Measurements from ENCODE around the gene SH2B2. TPM values are rescaled to one million over a fixed set of nuclear protein-coding genes. Genes with fewer than 3 reads are reported as not detected.

The SH2B2 gene
- total and polyA plus RNA-seq, 7 donors: 13.1 to 36.3 (median 27.3) TPM

DNA sequence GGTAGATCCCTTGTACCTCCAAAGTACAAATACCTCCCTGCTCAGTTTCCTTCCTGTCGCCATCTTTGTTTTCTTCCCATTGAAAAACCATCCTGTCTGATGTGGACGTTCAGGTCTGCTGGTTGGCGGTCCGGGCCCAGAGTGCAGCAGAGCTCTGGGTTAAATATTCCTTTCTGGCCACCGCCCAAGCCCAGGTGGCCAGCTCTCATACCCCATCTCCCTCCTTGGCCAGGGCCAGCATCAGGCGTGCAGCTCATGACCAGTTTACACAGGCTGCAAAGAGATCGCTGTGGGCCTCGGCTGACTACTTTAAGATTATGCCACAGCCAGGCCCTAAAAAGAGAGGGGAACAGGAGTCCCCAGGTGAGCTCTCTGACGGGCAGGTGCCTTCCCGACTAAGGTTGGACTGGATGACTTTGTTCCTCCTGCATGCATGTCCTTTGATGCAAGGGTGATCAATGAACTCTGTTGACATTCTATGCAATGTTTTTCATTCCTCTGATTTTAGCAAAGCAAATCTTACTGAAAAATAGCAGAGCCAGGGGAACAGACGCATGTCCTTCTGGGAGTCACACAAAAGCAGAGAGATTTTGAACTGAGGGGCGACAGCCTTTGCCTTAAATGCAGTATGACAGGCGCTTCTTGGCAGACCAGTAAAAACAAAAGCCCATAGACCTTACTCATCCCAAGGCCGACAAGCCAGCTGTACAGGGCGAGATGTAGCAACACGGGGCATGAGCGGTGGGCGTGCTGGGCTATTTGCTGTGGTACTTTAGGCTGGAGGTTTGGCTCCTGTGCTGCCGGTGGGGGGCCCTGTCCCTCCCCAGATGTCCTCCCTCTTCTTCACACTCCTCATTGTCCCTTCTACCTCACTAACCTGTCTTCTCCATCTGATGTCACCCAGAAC lies 33.3 kb upstream of the SH2B2 start:
- peak; percentile 7 to 50 (median 42) for ATAC-seq
- H3K4me1 ChIP-seq: no peaks in the 10 kb centered on the region
- H3K27me3 ChIP-seq (ENCODE audit: insufficient read depth in 3 of 3, low read length in 2 of 3): peaks cover 0 to 3% (median 0%) of the 10 kb centered on the region in 3 donors
- no peak overlapping the region for H3K4me3 ChIP-seq
- H3K9me3 ChIP-seq: no peaks in the 10 kb centered on the region
- intact Hi-C loops (cut with DNase I): no loop called here
- no peak overlapping the region for H3K27ac ChIP-seq
- WGBS, 3 donors: 55 to 64% (median 56%) methylated on average over 19 of the region's 19 CpGs
- TF ChIP-seq, protein P1, sequence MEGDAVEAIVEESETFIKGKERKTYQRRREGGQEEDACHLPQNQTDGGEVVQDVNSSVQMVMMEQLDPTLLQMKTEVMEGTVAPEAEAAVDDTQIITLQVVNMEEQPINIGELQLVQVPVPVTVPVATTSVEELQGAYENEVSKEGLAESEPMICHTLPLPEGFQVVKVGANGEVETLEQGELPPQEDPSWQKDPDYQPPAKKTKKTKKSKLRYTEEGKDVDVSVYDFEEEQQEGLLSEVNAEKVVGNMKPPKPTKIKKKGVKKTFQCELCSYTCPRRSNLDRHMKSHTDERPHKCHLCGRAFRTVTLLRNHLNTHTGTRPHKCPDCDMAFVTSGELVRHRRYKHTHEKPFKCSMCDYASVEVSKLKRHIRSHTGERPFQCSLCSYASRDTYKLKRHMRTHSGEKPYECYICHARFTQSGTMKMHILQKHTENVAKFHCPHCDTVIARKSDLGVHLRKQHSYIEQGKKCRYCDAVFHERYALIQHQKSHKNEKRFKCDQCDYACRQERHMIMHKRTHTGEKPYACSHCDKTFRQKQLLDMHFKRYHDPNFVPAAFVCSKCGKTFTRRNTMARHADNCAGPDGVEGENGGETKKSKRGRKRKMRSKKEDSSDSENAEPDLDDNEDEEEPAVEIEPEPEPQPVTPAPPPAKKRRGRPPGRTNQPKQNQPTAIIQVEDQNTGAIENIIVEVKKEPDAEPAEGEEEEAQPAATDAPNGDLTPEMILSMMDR (IDR thresholded peaks at IDR 0.05): no peak
- DNase-seq: no peak
- H3K36me3 ChIP-seq (ENCODE audit: insufficient read depth in 1 of 2, low read depth in 1 of 2): peaks cover 5 to 16% of the 10 kb centered on the region in 2 donors

DNA sequence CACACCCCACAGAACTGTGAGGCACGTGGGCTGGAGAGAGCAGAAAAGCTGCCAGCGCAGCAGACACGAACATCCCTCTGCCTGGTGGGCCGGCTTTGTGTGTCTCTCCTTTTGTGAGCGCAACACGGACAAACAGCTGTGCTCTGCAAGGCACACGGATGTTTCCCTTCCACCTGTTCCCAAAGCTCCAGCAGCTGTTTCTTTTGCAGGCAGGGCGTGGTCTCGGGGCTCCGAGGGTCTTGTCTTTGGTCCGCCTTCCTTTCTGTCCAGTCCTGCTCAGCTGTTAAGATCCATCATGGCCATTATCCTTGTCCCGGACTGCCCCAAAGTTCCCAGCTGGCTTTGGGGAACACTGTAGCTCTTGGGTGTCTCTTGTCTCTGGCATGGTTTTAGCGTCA lies 32.7 kb upstream of the SH2B2 start:
- 35 to 65% (median 46%) methylated on average over 13 of the region's 13 CpGs for WGBS, 3 donors
- Histone ChIP-seq H3K27ac (no peak overlapping the region), H3K4me1 (no peaks in the 10 kb centered on the region), H3K4me3 (no peak overlapping the region), H3K27me3 (ENCODE audit: insufficient read depth in 3 of 3, low read length in 2 of 3) (peaks cover 0 to 3% (median 0%) of the 10 kb centered on the region in 3 donors), H3K36me3 (ENCODE audit: insufficient read depth in 1 of 2, low read depth in 1 of 2) (peaks cover 2 to 13% of the 10 kb centered on the region in 2 donors), H3K9me3 (no peaks in the 10 kb centered on the region)
- TF ChIP-seq, protein P1 (IDR thresholded peaks at IDR 0.05): no peak
- no peak for DNase-seq
- intact Hi-C loops (cut with DNase I): no loop called here
- peak; percentile 23 to 43 (median 26) for ATAC-seq

DNA sequence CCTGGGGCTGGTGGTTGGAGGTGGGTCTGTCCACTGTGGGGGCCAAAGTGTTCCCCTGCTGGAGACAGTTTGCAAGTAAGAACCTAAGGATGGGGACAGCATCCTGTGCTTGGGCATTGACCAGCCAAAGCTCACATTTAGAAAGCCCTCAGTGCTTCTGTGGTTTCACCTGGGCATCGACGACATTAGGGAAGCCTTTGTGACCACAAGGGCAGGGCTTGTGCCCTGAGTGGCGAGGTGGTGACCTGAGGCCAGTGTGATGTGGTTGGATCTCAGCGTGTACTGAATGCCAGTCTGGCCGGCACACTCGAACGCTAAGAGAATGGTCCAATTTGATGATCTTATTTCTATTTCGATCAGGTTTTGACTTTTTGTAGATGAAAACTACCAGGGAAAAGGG lies 32.1 kb upstream of the SH2B2 start:
- Histone ChIP-seq H3K27me3 (ENCODE audit: insufficient read depth in 3 of 3, low read length in 2 of 3) (peaks cover 0 to 3% (median 0%) of the 10 kb centered on the region in 3 donors), H3K36me3 (ENCODE audit: insufficient read depth in 1 of 2, low read depth in 1 of 2) (peaks cover 0 to 8% of the 10 kb centered on the region in 2 donors), H3K4me3 (no peak overlapping the region), H3K4me1 (no peaks in the 10 kb centered on the region), H3K27ac (no peak overlapping the region), H3K9me3 (no peaks in the 10 kb centered on the region)
- 39 to 52% (median 46%) methylated on average over 8 of the region's 8 CpGs for WGBS, 3 donors
- DNase-seq (no peak), ATAC-seq (peak in 1 of 4 donors; percentile 22)
- intact Hi-C loops (cut with DNase I): no loop called here
- TF ChIP-seq, protein P1 (IDR thresholded peaks at IDR 0.05): no peak

DNA sequence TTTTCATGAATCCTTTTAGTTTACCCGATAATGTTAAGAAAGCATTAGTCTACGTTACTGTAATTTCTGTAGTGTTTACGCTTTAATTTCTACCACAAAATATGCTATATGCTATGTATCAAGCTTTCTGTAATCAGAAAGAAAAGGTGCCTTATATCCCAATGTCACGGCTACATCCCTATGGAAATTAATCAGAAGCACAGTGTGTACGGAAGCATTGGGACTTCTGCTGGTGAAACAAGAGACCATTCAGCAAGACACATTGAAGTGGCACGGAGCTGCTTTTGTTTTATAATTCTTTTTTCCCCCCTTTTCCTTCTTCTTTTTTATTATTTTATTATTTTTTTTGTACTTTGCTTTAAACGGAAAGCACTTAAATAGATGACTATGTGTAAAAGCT lies 31.2 kb upstream of the SH2B2 start:
- no peak overlapping the region for H3K27ac ChIP-seq
- TF ChIP-seq, protein P1 (IDR thresholded peaks at IDR 0.05): no peak
- intact Hi-C loops (cut with DNase I): no loop called here
- ATAC-seq: no peak
- 65 to 67% (median 66%) methylated on average over 7 of the region's 7 CpGs for WGBS, 3 donors
- no peaks in the 10 kb centered on the region for H3K4me1 ChIP-seq
- H3K4me3 ChIP-seq: no peak overlapping the region
- no peaks in the 10 kb centered on the region for H3K9me3 ChIP-seq
- no peaks in the 10 kb centered on the region for H3K36me3 ChIP-seq (ENCODE audit: insufficient read depth in 1 of 2, low read depth in 1 of 2)
- peaks cover 0 to 3% (median 0%) of the 10 kb centered on the region in 3 donors for H3K27me3 ChIP-seq (ENCODE audit: insufficient read depth in 3 of 3, low read length in 2 of 3)
- DNase-seq: no peak

All from psoas muscle (tissue), 8 donors.